OCI-LY3 (cell line): ENCODE results near the gene RNF208.
"Not testable (repeated sequence)": the region's sequence is repeated elsewhere in the genome, so short reads cannot be mapped to it uniquely, and the experiment has no call there.

Source experiments
- H2AFZ ChIP-seq: fragments of 200-600, 300-600 bp; shearing (Covaris generic); 2 replicates; pipeline ENCODE4 v1.6.0; 2014; ENCODE audit warnings: antibody characterized with exemption, low read depth, low read length
- H3K27ac ChIP-seq: fragments of 200-600, 300-600 bp; sonication (generic); 2 replicates; pipeline ENCODE4 v1.5.1; 2014; ENCODE audit warnings: mild to moderate bottlenecking, low read length, moderate library complexity, mixed read lengths
- H3K27me3 ChIP-seq: fragments of 200-600, 300-600 bp; sonication (generic); 2 replicates; pipeline ENCODE4 v1.6.1; 2014; ENCODE audit warnings: low read depth, low read length, mixed read lengths
- H3K36me3 ChIP-seq: fragments of 200-600, 300-600 bp; sonication (generic); replicated peaks from 2 replicates; pipeline ENCODE3; 2014; ENCODE audit warnings: low read depth, low read length, mixed read lengths
- H3K4me1 ChIP-seq: fragments of 300-600, 200-600 bp; sonication (generic); 2 replicates; pipeline ENCODE4 v1.6.1; 2014; ENCODE audit warnings: low read length, mixed read lengths
- H3K4me2 ChIP-seq: fragments of 200-600, 300-600 bp; sonication (generic); 2 replicates; pipeline ENCODE4 v1.6.1; 2014; ENCODE audit warnings: low read length, mixed read lengths
- H3K4me3 ChIP-seq: fragments of 300-600, 200-600 bp; sonication (generic); 2 replicates; pipeline ENCODE4 v1.5.1; 2014; ENCODE audit warnings: antibody characterized with exemption, mild to moderate bottlenecking, low read length, moderate library complexity
- H3K79me2 ChIP-seq: fragments of 300-600, 200-600 bp; shearing (Covaris generic); 2 replicates; pipeline ENCODE4 v1.6.1; 2014; ENCODE audit warnings: mild to moderate bottlenecking, low read length, mixed read lengths
- H3K9ac ChIP-seq: fragments of 300-600, 200-600 bp; shearing (Covaris generic); 2 replicates; pipeline ENCODE4 v1.6.0; 2014; ENCODE audit warnings: mild to moderate bottlenecking, low read length, moderate library complexity
- H3K9me3 ChIP-seq: fragments of 200-600, 300-600 bp; shearing (Covaris generic); 2 replicates; pipeline ENCODE4 v1.6.1; 2014; ENCODE audit warnings: low read length, mixed read lengths; ENCODE audit not compliant: insufficient read depth
- H4K20me1 ChIP-seq: fragments of 200-600, 300-600 bp; sonication (generic); 2 replicates; pipeline ENCODE4 v1.6.1; 2016; ENCODE audit warnings: low read length, mixed read lengths; ENCODE audit not compliant: insufficient read depth
- EZH2phosphoT487 ChIP-seq: fragments of 200-600 bp; shearing (Covaris generic); IDR thresholded peaks from 2 replicates; pipeline ENCODE4 v1.6.1; 2018; ENCODE audit warnings: antibody characterized with exemption, mixed run types, low read depth
- TF ChIP-seq, protein P1 (sequence below): fragments of 200-600, 300-600 bp; sonication (generic); IDR thresholded peaks from 2 replicates; pipeline ENCODE4 v1.5.1; 2014; ENCODE audit warnings: antibody characterized with exemption, low read length, low read depth

Gene RNF208

DNA sequence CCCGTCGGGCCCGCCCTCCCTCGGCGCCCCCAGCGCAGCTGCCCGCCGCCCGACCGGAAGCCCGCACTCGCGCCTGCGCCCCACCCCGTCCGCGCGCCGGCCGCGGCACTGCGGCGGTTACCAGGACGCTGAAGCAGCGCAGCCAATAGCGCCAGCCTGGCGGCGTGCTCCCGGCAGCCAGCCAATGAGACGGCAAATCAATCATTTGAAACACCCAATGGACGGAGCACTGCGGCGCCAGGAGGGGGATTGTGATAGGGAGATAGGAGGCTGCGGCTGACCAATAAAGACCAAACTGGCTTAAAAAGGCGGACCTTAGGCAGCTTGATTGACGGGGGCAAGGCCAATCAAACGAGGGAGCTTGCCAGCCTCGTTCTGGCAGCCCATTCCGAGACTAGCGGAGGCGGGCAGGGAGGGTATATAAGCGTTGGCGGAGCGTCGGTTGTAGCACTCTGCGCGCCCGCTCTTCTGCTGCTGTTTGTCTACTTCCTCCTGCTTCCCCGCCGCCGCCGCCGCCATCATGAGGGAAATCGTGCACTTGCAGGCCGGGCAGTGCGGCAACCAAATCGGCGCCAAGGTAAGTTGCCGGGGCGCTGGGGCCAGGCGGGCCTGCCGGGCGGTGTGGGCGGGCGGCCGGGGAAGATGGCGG is 18.9 kb upstream of the RNF208 start, which contains the start of gene TUBB4B:
Gene TUBB4B, plus strand, starts transcription at position 447 of the 649 bp plus-strand sequence. Its CDS starts 74 bp downstream, at position 521.
- Histone ChIP-seq H3K9ac (peak within 1 kb of the TSS; percentile 91), H3K4me3 (peak within 1 kb of the TSS; percentile 97), H3K27ac (peak within 1 kb of the TSS; percentile 88), H3K27me3 (no peaks in the 10 kb centered on the region), H3K79me2 (peaks cover 47% of the 10 kb centered on the region), H4K20me1 (peaks cover 26% of the 10 kb centered on the region), H3K4me1 (peaks cover 30% of the 10 kb centered on the region), H3K36me3 (peaks cover 20% of the 10 kb centered on the region), H2AFZ (no peak within 1 kb of the TSS; the same call in 1 of the 2 replicates), H3K4me2 (peak within 1 kb of the TSS; percentile 95), H3K9me3 (no peaks in the 10 kb centered on the region)
- TF ChIP-seq EZH2phosphoT487 = no peak
- TF ChIP-seq, protein P1, sequence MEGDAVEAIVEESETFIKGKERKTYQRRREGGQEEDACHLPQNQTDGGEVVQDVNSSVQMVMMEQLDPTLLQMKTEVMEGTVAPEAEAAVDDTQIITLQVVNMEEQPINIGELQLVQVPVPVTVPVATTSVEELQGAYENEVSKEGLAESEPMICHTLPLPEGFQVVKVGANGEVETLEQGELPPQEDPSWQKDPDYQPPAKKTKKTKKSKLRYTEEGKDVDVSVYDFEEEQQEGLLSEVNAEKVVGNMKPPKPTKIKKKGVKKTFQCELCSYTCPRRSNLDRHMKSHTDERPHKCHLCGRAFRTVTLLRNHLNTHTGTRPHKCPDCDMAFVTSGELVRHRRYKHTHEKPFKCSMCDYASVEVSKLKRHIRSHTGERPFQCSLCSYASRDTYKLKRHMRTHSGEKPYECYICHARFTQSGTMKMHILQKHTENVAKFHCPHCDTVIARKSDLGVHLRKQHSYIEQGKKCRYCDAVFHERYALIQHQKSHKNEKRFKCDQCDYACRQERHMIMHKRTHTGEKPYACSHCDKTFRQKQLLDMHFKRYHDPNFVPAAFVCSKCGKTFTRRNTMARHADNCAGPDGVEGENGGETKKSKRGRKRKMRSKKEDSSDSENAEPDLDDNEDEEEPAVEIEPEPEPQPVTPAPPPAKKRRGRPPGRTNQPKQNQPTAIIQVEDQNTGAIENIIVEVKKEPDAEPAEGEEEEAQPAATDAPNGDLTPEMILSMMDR = no peak

GRCh38 chr9:137240318-137240840 is 18.3 kb upstream of the RNF208 start:
- TF ChIP-seq EZH2phosphoT487 = no peak
- TF ChIP-seq, protein P1 = no peak
- peaks cover 36% of the 10 kb centered on the region for H3K4me1 ChIP-seq

GRCh38 chr9:137239541-137240200 is 17.6 kb upstream of the RNF208 start:
- peak overlapping the region; percentile 85 for H3K4me3 ChIP-seq
- peak overlapping the region; percentile 78 for H3K4me2 ChIP-seq
- H3K36me3 ChIP-seq = peaks cover 20% of the 10 kb centered on the region
- H3K27me3 ChIP-seq, H3K9me3 ChIP-seq, H2AFZ ChIP-seq: not testable (repeated sequence)
- H3K79me2 ChIP-seq = peaks cover 47% of the 10 kb centered on the region
- H3K27ac ChIP-seq = peak overlapping the region; percentile 88
- peaks cover 43% of the 10 kb centered on the region for H3K4me1 ChIP-seq
- peak overlapping the region; percentile 87 for H3K9ac ChIP-seq
- H4K20me1 ChIP-seq = peaks cover 26% of the 10 kb centered on the region

More at GRCh38 chr9:137240318-137240840, 18.3 kb upstream of the RNF208 start:
- peak overlapping the region; percentile 85 for H3K4me3 ChIP-seq
- no peaks in the 10 kb centered on the region for H3K9me3 ChIP-seq
- H3K36me3 ChIP-seq = peaks cover 20% of the 10 kb centered on the region
- peak overlapping the region; percentile 87 for H3K9ac ChIP-seq
- no peaks in the 10 kb centered on the region for H3K27me3 ChIP-seq
- peaks cover 26% of the 10 kb centered on the region for H4K20me1 ChIP-seq
- H3K79me2 ChIP-seq = peaks cover 47% of the 10 kb centered on the region
- no peak overlapping the region; the same call in 1 of the 2 replicates for H2AFZ ChIP-seq
- peak overlapping the region; percentile 88 for H3K27ac ChIP-seq
- H3K4me2 ChIP-seq = peak overlapping the region; percentile 78

DNA sequence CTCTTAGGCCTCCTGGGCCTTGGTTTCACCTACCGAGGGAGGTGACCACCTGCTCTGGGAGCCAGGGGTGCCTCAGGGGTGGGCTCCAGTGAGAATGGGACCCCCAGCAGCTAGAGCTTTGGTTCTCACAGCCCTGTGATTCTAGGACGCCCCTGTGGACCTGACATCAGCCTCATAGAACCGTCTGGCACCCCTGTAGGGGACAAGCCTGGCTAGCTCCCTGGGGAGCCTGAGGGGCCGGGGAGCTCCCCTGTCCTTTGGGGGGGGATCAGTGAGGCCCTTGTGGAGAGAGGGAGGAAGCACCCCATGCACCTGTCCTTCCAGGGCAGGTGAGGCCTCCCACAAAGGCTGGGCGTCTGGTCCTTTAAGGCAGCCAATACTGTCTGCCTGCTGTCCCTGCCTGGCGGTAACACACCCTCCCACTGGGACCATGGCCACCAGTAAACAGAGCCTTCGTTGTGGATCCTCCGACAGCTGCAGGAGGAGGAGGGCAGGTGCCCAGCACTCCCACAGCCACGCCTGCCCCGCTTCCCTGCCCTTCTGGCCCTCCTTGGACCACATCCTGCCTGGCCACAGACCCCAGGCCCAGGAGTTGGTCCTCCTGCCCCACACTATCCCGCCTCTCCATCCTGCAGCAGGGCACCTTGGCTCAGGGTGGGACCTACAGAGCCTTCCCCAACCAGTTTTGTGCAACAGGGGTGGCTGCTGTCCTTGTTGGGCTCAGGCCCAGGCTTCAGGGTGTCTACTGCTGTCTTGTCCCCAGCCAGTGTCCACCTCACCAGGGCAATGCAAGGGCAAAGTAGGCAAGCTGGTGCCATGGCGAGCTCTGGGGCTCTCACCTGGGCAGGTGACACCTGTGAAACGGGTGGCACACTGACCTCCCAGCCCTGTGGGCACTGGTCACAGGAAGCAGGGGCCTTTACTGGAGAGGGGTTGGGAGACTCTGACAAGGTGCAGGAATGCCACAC is 16.0 kb upstream of the RNF208 start:
- TF ChIP-seq, protein P1 = no peak
- no peak for TF ChIP-seq EZH2phosphoT487
- H3K79me2 ChIP-seq = peaks cover 45% of the 10 kb centered on the region
- peaks cover 10% of the 10 kb centered on the region for H3K36me3 ChIP-seq
- peak overlapping the region; percentile 62; the same call in 1 of the 2 replicates for H3K9ac ChIP-seq
- H3K9me3 ChIP-seq = no peaks in the 10 kb centered on the region
- peak overlapping the region; percentile 96 for H3K4me2 ChIP-seq
- H3K4me3 ChIP-seq = peak overlapping the region; percentile 82; the same call in 1 of the 2 replicates
- peaks cover 15% of the 10 kb centered on the region for H4K20me1 ChIP-seq
- 0 out of 2 replicates have a peak, but pooled peaks cover 2% of the 10 kb centered on the region for H3K27me3 ChIP-seq
- peaks cover 49% of the 10 kb centered on the region for H3K4me1 ChIP-seq
- peak overlapping the region; percentile 21; the same call in 1 of the 2 replicates for H3K27ac ChIP-seq
- no peak overlapping the region for H2AFZ ChIP-seq
